GM12878 (cell line): ENCODE data around the gene PRKCD. TPM values are rescaled to one million over a fixed set of nuclear protein-coding genes. Genes with fewer than 3 reads are reported as not detected.
A peak's percentile ranks its signal among the peaks of the same experiment; 100 is the strongest.

Source experiments
- ATAC-seq: fragments of 200-7000 bp; cut with Tn5 transposase; 3 replicates; pipeline ENCODE4 v1.9.1; 2020; ENCODE audit warnings: mild to moderate bottlenecking, moderate library complexity
- BruUV-seq: library from RNA; stranded (reverse); fragments of 400-500 nt; replicated peaks from 2 replicates; lab custom pipeline; 2021; lab: Mats Ljungman, UMichigan
- CTCF ChIA-PET: fragments of 300-600 bp; sonication (Branson Sonifier 250); formaldehyde crosslinking; extraction: SDS; loops from one replicate; lab custom pipeline; 2021; ENCODE audit warnings: inconsistent platforms; lab: Yijun Ruan, JAX
- POLR2A ChIA-PET: fragments of 350-600 bp; formaldehyde crosslinking; extraction: SDS; loops from one replicate; lab custom pipeline; 2021; ENCODE audit warnings: inconsistent platforms; lab: Charles Lee
- RAD21 ChIA-PET: fragments of 300-600 bp; sonication (Branson Sonifier 250); formaldehyde crosslinking; loops from one replicate; lab custom pipeline; 2023; ENCODE audit warnings: antibody characterized with exemption; ENCODE audit not compliant: unreplicated experiment; lab: Charles Lee
- SMC1A ChIA-PET: fragments of 300-600 bp; sonication (Branson Sonifier 250); formaldehyde crosslinking; loops from one replicate; lab custom pipeline; 2023; ENCODE audit not compliant: unreplicated experiment, uncharacterized antibody; lab: Charles Lee
- DNase-seq: peaks from one replicate; pipeline ENCODE4 v3.0.0-alpha.2; 2011; ENCODE audit warnings: low read depth, low spot score
- FAIRE-seq: peaks from 3 replicates; lab custom pipeline; 2011; peaks lifted over from hg19 to GRCh38; lab: Jason Lieb, UNC
- H2AFZ ChIP-seq: 2 replicates; pipeline ENCODE4 v1.6.0; 2011; ENCODE audit warnings: low read depth, low read length, control low read depth; ENCODE audit not compliant: control insufficient read depth
- H3K27ac ChIP-seq: 2 replicates; pipeline ENCODE4 v1.5.1; 2011; ENCODE audit warnings: control low read depth; ENCODE audit not compliant: control insufficient read depth, insufficient read depth
- H3K27me3 ChIP-seq, 2 experiments: replicated peaks in 1 of 2; 2 replicates each; pipeline versions ENCODE4 v1.6.0 to v1.6.1; 2011; ENCODE audit warnings: low read length in 1 of 2; ENCODE audit not compliant: control insufficient read depth in 2 of 2, insufficient read depth in 2 of 2
- H3K36me3 ChIP-seq, 2 experiments: 2 replicates each; pipeline ENCODE4 v1.5.1; 2011; ENCODE audit warnings: low read length in 1 of 2; ENCODE audit not compliant: control insufficient read depth in 2 of 2, insufficient read depth in 2 of 2
- H3K4me1 ChIP-seq: 2 replicates; pipeline ENCODE4 v1.6.1; 2011; ENCODE audit warnings: mild to moderate bottlenecking, low read length, moderate library complexity, mixed read lengths; ENCODE audit not compliant: control insufficient read depth, insufficient read depth
- H3K4me2 ChIP-seq: 2 replicates; pipeline ENCODE4 v1.6.0; 2011; ENCODE audit warnings: control low read depth; ENCODE audit not compliant: control insufficient read depth, insufficient read depth
- H3K4me3 ChIP-seq: fragments of 200-600 bp; sonication (generic); 2 replicates; pipeline ENCODE4 v1.5.1; 2016
- H3K79me2 ChIP-seq: 2 replicates; pipeline ENCODE4 v1.6.0; 2011; ENCODE audit warnings: low read length; ENCODE audit not compliant: control insufficient read depth, insufficient read depth
- H3K9ac ChIP-seq: 2 replicates; pipeline ENCODE4 v1.8.0; 2011; ENCODE audit warnings: low read length, control low read depth, mixed read lengths; ENCODE audit not compliant: control insufficient read depth, insufficient read depth
- H3K9me3 ChIP-seq: replicated peaks from 3 replicates; pipeline ENCODE4 v1.5.1; 2011; ENCODE audit warnings: mild to moderate bottlenecking, low read length; ENCODE audit not compliant: control insufficient read depth, insufficient read depth
- H4K20me1 ChIP-seq: 2 replicates; pipeline ENCODE4 v1.6.0; 2011; ENCODE audit not compliant: control insufficient read depth, insufficient read depth
- JUND ChIP-seq: IDR thresholded peaks from 2 replicates; pipeline ENCODE4 v1.6.1; 2012; ENCODE audit warnings: low read depth, mild to moderate bottlenecking, low read length, improper control_type of control experiment, moderate library complexity
- NBN ChIP-seq: fragments of 450-650 bp; IDR thresholded peaks from 2 replicates; pipeline ENCODE4 v1.6.1; 2016
- NFYA ChIP-seq: IDR thresholded peaks from 2 replicates; pipeline ENCODE4 v1.6.1; 2011; ENCODE audit warnings: low read depth, mild to moderate bottlenecking, low read length, improper control_type of control experiment, borderline replicate concordance
- WGBS: methylation state at CpG from one replicate; pipeline ENCODE4 v1.1.6; 2016; ENCODE audit warnings: low lambda C conversion rate; ENCODE audit not compliant: insufficient replicate concordance, insufficient coverage; ENCODE audit errors: missing lambda C conversion rate; 5-methylcytosine and 5-hydroxymethylcytosine counted together
- in situ Hi-C: fragments of 300-500 bp; cut with MboI; formaldehyde crosslinking; loops from 9 replicates; pipeline ENCODE4 v1.14.3; 2018; ENCODE audit warnings: mixed read lengths
- intact Hi-C: fragments of 100-400 bp; cut with micrococcal nuclease; formaldehyde crosslinking; loops from one replicate; pipeline ENCODE4 v1.14.2; 2022; ENCODE audit not compliant: unreplicated experiment
- polyA plus RNA-seq, 11 experiments: library from polyadenylated mRNA; depleted of rRNA in 4 of 11; unstranded in 6 of 11; stranded (reverse) in 5 of 11; fragments of >200 nt; fragmentation: Nextera tagmentation in 4 of 11; fragmentation: Illumina TruSeq in 1 of 11; extraction: Ambion mirVana in 4 of 11; extraction: Trizol in 1 of 11; gene quantifications; 1 replicate in 1 of 11; 2 replicates in 10 of 11; pipeline versions ENCODE4 v1.2.1 to v1.2.3, GENCODE V29; 2011 to 2016; ENCODE audit warnings: inconsistent platforms in 2 of 11, missing spikeins in 2 of 11, low read depth in 1 of 11
- total RNA-seq, 4 experiments: library from RNA; depleted of rRNA in 3 of 4; stranded (reverse); fragments of >200 nt in 3 of 4; fragmentation: Illumina TruSeq in 1 of 4; extraction: Trizol in 1 of 4; gene quantifications; 2 replicates each; pipeline versions ENCODE4 v1.2.1 to v1.2.3, GENCODE V29; 2013 to 2021
- TF ChIP-seq, protein P1 (sequence below): IDR thresholded peaks from 2 replicates; pipeline ENCODE4 v1.6.1; 2012; ENCODE audit warnings: mild to moderate bottlenecking, low read depth, low read length

The PRKCD gene
- total and polyA plus RNA-seq, 10 of the 15 experiments (the other 5 are each of a cell fraction or from before 2014, with no cell fraction given), result 10.0 to 114 (median 42.4) TPM

GRCh38 chr3:53159156-53160060, 1.6 kb upstream of the PRKCD start:
- intact Hi-C loops, result loop anchor here (2.0 to 5.0 kb wide), 2 partner anchors 29 to 622 kb away; partner anchors contain the start of genes RFT1 and UQCC5
- BruUV-seq, result no TSS peak
- DNase-seq, result no peak
- Histone ChIP-seq H2AFZ (no peak overlapping the region), H3K79me2 (peaks cover 44% of the 10 kb centered on the region), H3K27ac (no peak overlapping the region), H3K4me3 (no peak overlapping the region), H4K20me1 (peaks cover 17% of the 10 kb centered on the region), H3K36me3 (peaks cover 0 to 2% of the 10 kb centered on the region in 2 experiments; a peak in 2 of 4 replicates), H3K4me2 (peak overlapping the region; percentile 95; the same call in 1 of the 2 replicates), H3K9ac (no peak overlapping the region), H3K9me3 (no peaks in the 10 kb centered on the region), H3K4me1 (peaks cover 33% of the 10 kb centered on the region), H3K27me3 (no peaks in the 10 kb centered on the region; a peak in 1 of 4 replicates)
- WGBS, result 54% methylated on average over 9 of the region's 9 CpGs
- FAIRE-seq, result no peak
- in situ Hi-C loops, result no loop called here
- no peak for TF ChIP-seq NBN
- TF ChIP-seq, protein P1, sequence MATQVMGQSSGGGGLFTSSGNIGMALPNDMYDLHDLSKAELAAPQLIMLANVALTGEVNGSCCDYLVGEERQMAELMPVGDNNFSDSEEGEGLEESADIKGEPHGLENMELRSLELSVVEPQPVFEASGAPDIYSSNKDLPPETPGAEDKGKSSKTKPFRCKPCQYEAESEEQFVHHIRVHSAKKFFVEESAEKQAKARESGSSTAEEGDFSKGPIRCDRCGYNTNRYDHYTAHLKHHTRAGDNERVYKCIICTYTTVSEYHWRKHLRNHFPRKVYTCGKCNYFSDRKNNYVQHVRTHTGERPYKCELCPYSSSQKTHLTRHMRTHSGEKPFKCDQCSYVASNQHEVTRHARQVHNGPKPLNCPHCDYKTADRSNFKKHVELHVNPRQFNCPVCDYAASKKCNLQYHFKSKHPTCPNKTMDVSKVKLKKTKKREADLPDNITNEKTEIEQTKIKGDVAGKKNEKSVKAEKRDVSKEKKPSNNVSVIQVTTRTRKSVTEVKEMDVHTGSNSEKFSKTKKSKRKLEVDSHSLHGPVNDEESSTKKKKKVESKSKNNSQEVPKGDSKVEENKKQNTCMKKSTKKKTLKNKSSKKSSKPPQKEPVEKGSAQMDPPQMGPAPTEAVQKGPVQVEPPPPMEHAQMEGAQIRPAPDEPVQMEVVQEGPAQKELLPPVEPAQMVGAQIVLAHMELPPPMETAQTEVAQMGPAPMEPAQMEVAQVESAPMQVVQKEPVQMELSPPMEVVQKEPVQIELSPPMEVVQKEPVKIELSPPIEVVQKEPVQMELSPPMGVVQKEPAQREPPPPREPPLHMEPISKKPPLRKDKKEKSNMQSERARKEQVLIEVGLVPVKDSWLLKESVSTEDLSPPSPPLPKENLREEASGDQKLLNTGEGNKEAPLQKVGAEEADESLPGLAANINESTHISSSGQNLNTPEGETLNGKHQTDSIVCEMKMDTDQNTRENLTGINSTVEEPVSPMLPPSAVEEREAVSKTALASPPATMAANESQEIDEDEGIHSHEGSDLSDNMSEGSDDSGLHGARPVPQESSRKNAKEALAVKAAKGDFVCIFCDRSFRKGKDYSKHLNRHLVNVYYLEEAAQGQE, result peak; percentile 17; the same call in 1 of the 2 replicates
- no peak for TF ChIP-seq JUND
- TF ChIP-seq NFYA, result no peak
- ChIA-PET SMC1A (interaction anchor here (0.8 to 2.2 kb wide), 14 partner anchors 9 to 49 kb away, joined by 3 to 13 read pairs (median 4); no protein-coding TSS in a partner anchor), CTCF (interaction anchor here (0.9 to 4.2 kb wide), 6 partner anchors 10 to 50 kb away, joined by 4 to 45 read pairs (median 12); no protein-coding TSS in a partner anchor), RAD21 (interaction anchor here (1.0 to 2.1 kb wide), 7 partner anchors 11 to 36 kb away, joined by 3 to 9 read pairs (median 4); no protein-coding TSS in a partner anchor), POLR2A (interaction anchor here (0.6 to 3.6 kb wide), 9 partner anchors 10 to 35 kb away, joined by 3 to 32 read pairs (median 5); no protein-coding TSS in a partner anchor)
- no peak for ATAC-seq
